ENCODE measurements around the gene SOX12.
"Not testable (repeated sequence)": the region's sequence is repeated elsewhere in the genome, so short reads cannot be mapped to it uniquely, and the experiment has no call there.

The SOX12 gene

GRCh38 chr20:330233-331149, 5.1 kb downstream of the SOX12 start:
- peak; percentile 48 to 64 for DNase-seq
- H3K9me3 ChIP-seq (ENCODE audit: insufficient read depth, low read depth, low read length), result no peaks in the 10 kb centered on the region
- peaks cover 10% of the 10 kb centered on the region for H3K79me2 ChIP-seq (ENCODE audit: control insufficient read depth, insufficient read depth, low read length, poor library complexity)
- no peak overlapping the region for H2BK120ac ChIP-seq (ENCODE audit: insufficient read depth, low read length, poor library complexity)
- no peak overlapping the region for H4K8ac ChIP-seq (ENCODE audit: low read depth, low read length)
- no peak overlapping the region for H3K23ac ChIP-seq (ENCODE audit: low read length)
- H2AK5ac ChIP-seq (ENCODE audit: low read length), result no peak overlapping the region
- no peak overlapping the region for H2BK5ac ChIP-seq (ENCODE audit: low read depth, low read length, poor library complexity)
- H3K36me3 ChIP-seq (ENCODE audit: control insufficient read depth in 1 of 2, insufficient read depth in 2 of 2, low read length in 2 of 2), result peaks cover 0 to 2% of the 10 kb centered on the region in 2 experiments
- no peak overlapping the region for H3K18ac ChIP-seq (ENCODE audit: low read length)
- H2BK12ac ChIP-seq (ENCODE audit: low read length), result no peak overlapping the region
- H3K4me1 ChIP-seq (ENCODE audit: control insufficient read depth in 1 of 2, insufficient read depth in 2 of 2, low read length in 2 of 2), result peaks cover 0 to 4% of the 10 kb centered on the region in 2 experiments
- no peak overlapping the region for H4K91ac ChIP-seq (ENCODE audit: low read depth, low read length)
- no peak overlapping the region for H3K4me2 ChIP-seq (ENCODE audit: low read length)
- H3K27ac ChIP-seq (ENCODE audit: low read depth, low read length), result no peak overlapping the region
- H3K4ac ChIP-seq (ENCODE audit: low read depth, low read length), result no peak overlapping the region
- H3K27me3 ChIP-seq (ENCODE audit: insufficient read depth, low read length), result no peaks in the 10 kb centered on the region
- H3K14ac ChIP-seq (ENCODE audit: low read length), result no peak overlapping the region
- H3K79me1 ChIP-seq (ENCODE audit: low read length), result peaks cover 14% of the 10 kb centered on the region
- H2AFZ ChIP-seq (ENCODE audit: insufficient read depth, low read length, poor library complexity), result no peak overlapping the region
- no peak overlapping the region for H4K12ac ChIP-seq (ENCODE audit: low read depth, low read length)
- H3K9ac ChIP-seq (ENCODE audit: low read length), result no peak overlapping the region
- WGBS (ENCODE audit: extremely low coverage, insufficient coverage, insufficient read length), result no CpG with 5 or more reads among the region's 16 CpGs
- H3K4me3 ChIP-seq (ENCODE audit: low read depth, low read length), result no peak overlapping the region

GRCh38 chr20:334578-334977, 9.2 kb downstream of the SOX12 start:
- no peak for DNase-seq
- no CpG with 5 or more reads among the region's 8 CpGs for WGBS (ENCODE audit: extremely low coverage, insufficient coverage, insufficient read length)
- H2BK5ac ChIP-seq (ENCODE audit: low read depth, low read length, poor library complexity), result no peak overlapping the region

GRCh38 chr20:336040-336439, 10.7 kb downstream of the SOX12 start:
- not testable (repeated sequence) for H3K36me3 ChIP-seq (ENCODE audit: control insufficient read depth in 1 of 2, insufficient read depth in 2 of 2, low read length in 2 of 2); H4K12ac ChIP-seq (ENCODE audit: low read depth, low read length); H3K27me3 ChIP-seq (ENCODE audit: insufficient read depth, low read length); H3K4me1 ChIP-seq (ENCODE audit: control insufficient read depth in 1 of 2, insufficient read depth in 2 of 2, low read length in 2 of 2); H3K14ac ChIP-seq (ENCODE audit: low read length); H3K79me1 ChIP-seq (ENCODE audit: low read length); DNase-seq; H3K27ac ChIP-seq (ENCODE audit: low read depth, low read length); H2AFZ ChIP-seq (ENCODE audit: insufficient read depth, low read length, poor library complexity); H3K18ac ChIP-seq (ENCODE audit: low read length); H3K4me2 ChIP-seq (ENCODE audit: low read length); H3K4me3 ChIP-seq (ENCODE audit: low read depth, low read length); H3K4ac ChIP-seq (ENCODE audit: low read depth, low read length); H2AK5ac ChIP-seq (ENCODE audit: low read length); H3K23ac ChIP-seq (ENCODE audit: low read length); H4K8ac ChIP-seq (ENCODE audit: low read depth, low read length); H3K79me2 ChIP-seq (ENCODE audit: control insufficient read depth, insufficient read depth, low read length, poor library complexity); H3K9ac ChIP-seq (ENCODE audit: low read length); H2BK12ac ChIP-seq (ENCODE audit: low read length); H4K91ac ChIP-seq (ENCODE audit: low read depth, low read length); H3K9me3 ChIP-seq (ENCODE audit: insufficient read depth, low read depth, low read length); H2BK5ac ChIP-seq (ENCODE audit: low read depth, low read length, poor library complexity); H2BK120ac ChIP-seq (ENCODE audit: insufficient read depth, low read length, poor library complexity)
- WGBS (ENCODE audit: extremely low coverage, insufficient coverage, insufficient read length), result no CpG with 5 or more reads among the region's 1 CpG

More at GRCh38 chr20:334578-334977, 9.2 kb downstream of the SOX12 start:
- Histone ChIP-seq H2BK12ac (ENCODE audit: low read length) (no peak overlapping the region), H4K8ac (ENCODE audit: low read depth, low read length) (no peak overlapping the region), H4K91ac (ENCODE audit: low read depth, low read length) (no peak overlapping the region), H2BK120ac (ENCODE audit: insufficient read depth, low read length, poor library complexity) (no peak overlapping the region), H3K23ac (ENCODE audit: low read length) (no peak overlapping the region), H3K9ac (ENCODE audit: low read length) (no peak overlapping the region), H3K79me2 (ENCODE audit: control insufficient read depth, insufficient read depth, low read length, poor library complexity) (no peaks in the 10 kb centered on the region), H3K4me1 (ENCODE audit: control insufficient read depth in 1 of 2, insufficient read depth in 2 of 2, low read length in 2 of 2) (no peaks in the 10 kb centered on the region), H3K14ac (ENCODE audit: low read length) (no peak overlapping the region), H4K12ac (ENCODE audit: low read depth, low read length) (no peak overlapping the region), H3K27me3 (ENCODE audit: insufficient read depth, low read length) (no peaks in the 10 kb centered on the region), H3K27ac (ENCODE audit: low read depth, low read length) (no peak overlapping the region), H3K36me3 (ENCODE audit: control insufficient read depth in 1 of 2, insufficient read depth in 2 of 2, low read length in 2 of 2) (no peaks in the 10 kb centered on the region), H2AFZ (ENCODE audit: insufficient read depth, low read length, poor library complexity) (no peak overlapping the region), H3K18ac (ENCODE audit: low read length) (no peak overlapping the region), H3K9me3 (ENCODE audit: insufficient read depth, low read depth, low read length) (no peaks in the 10 kb centered on the region), H3K4me3 (ENCODE audit: low read depth, low read length) (no peak overlapping the region), H3K4me2 (ENCODE audit: low read length) (no peak overlapping the region), H2AK5ac (ENCODE audit: low read length) (no peak overlapping the region), H3K4ac (ENCODE audit: low read depth, low read length) (no peak overlapping the region), H3K79me1 (ENCODE audit: low read length) (no peaks in the 10 kb centered on the region)

GRCh38 chr20:341682-342081, 16.3 kb downstream of the SOX12 start:
- no CpG with 5 or more reads among the region's 2 CpGs for WGBS (ENCODE audit: extremely low coverage, insufficient coverage, insufficient read length)

More at GRCh38 chr20:341682-342081, 16.3 kb downstream of the SOX12 start:
- Histone ChIP-seq H3K18ac (ENCODE audit: low read length) (no peak overlapping the region), H2BK120ac (ENCODE audit: insufficient read depth, low read length, poor library complexity) (no peak overlapping the region), H3K9ac (ENCODE audit: low read length) (no peak overlapping the region), H3K4me1 (ENCODE audit: control insufficient read depth in 1 of 2, insufficient read depth in 2 of 2, low read length in 2 of 2) (peaks cover 0 to 3% of the 10 kb centered on the region in 2 experiments), H4K8ac (ENCODE audit: low read depth, low read length) (no peak overlapping the region), H2AFZ (ENCODE audit: insufficient read depth, low read length, poor library complexity) (no peak overlapping the region), H3K23ac (ENCODE audit: low read length) (no peak overlapping the region), H4K12ac (ENCODE audit: low read depth, low read length) (no peak overlapping the region), H2AK5ac (ENCODE audit: low read length) (no peak overlapping the region), H4K91ac (ENCODE audit: low read depth, low read length) (no peak overlapping the region), H3K79me2 (ENCODE audit: control insufficient read depth, insufficient read depth, low read length, poor library complexity) (peaks cover under 1% of the 10 kb centered on the region), H3K27ac (ENCODE audit: low read depth, low read length) (no peak overlapping the region), H3K36me3 (ENCODE audit: control insufficient read depth in 1 of 2, insufficient read depth in 2 of 2, low read length in 2 of 2) (no peaks in the 10 kb centered on the region), H3K27me3 (ENCODE audit: insufficient read depth, low read length) (no peaks in the 10 kb centered on the region), H2BK5ac (ENCODE audit: low read depth, low read length, poor library complexity) (no peak overlapping the region), H3K79me1 (ENCODE audit: low read length) (peaks cover 1% of the 10 kb centered on the region), H3K9me3 (ENCODE audit: insufficient read depth, low read depth, low read length) (no peaks in the 10 kb centered on the region), H3K4me3 (ENCODE audit: low read depth, low read length) (no peak overlapping the region), H3K4ac (ENCODE audit: low read depth, low read length) (no peak overlapping the region), H2BK12ac (ENCODE audit: low read length) (no peak overlapping the region), H3K14ac (ENCODE audit: low read length) (no peak overlapping the region), H3K4me2 (ENCODE audit: low read length) (no peak overlapping the region)
- DNase-seq, result peak in 1 of 2 donors; percentile 26
